ENCODE results near the gene TYRO3.

Gene TYRO3

GRCh38 chr15:41558400-41559238 lies at the start of gene TYRO3:
TYRO3 (plus strand) TSS chr15:41559212; CDS start chr15:41559258, 46 bp downstream.
- H3K4me3 ChIP-seq (ENCODE audit: low read depth, low read length) = peak within 1 kb of the TSS; percentile 40
- no peak for TF ChIP-seq CTCF (IDR thresholded peaks at IDR 0.05; ENCODE audit: low read depth, low read length, missing control alignments)
- DNase-seq (ENCODE audit: low read depth) = no peak

- H3K4me3 ChIP-seq (ENCODE audit: low read depth, low read length) = no peak overlapping the region
- DNase-seq (ENCODE audit: low read depth) = no peak
- no peak for TF ChIP-seq CTCF (IDR thresholded peaks at IDR 0.05; ENCODE audit: low read depth, low read length, missing control alignments)
Observed at GRCh38 chr15:41510728-41511127, 48.3 kb upstream of the TYRO3 start.

- TF ChIP-seq CTCF (IDR thresholded peaks at IDR 0.05; ENCODE audit: low read depth, low read length, missing control alignments) = no peak
- no peak overlapping the region for H3K4me3 ChIP-seq (ENCODE audit: low read depth, low read length)
- no peak for DNase-seq (ENCODE audit: low read depth)
Observed at GRCh38 chr15:41511331-41511898, 47.6 kb upstream of the TYRO3 start.

- H3K4me3 ChIP-seq (ENCODE audit: low read depth, low read length) = no peak overlapping the region; the same call in 1 of the 2 replicates
- DNase-seq (ENCODE audit: low read depth) = no peak
- no peak for TF ChIP-seq CTCF (IDR thresholded peaks at IDR 0.05; ENCODE audit: low read depth, low read length, missing control alignments)
Observed at GRCh38 chr15:41511899-41512369, 47.1 kb upstream of the TYRO3 start.

- peak overlapping the region; percentile 31 for H3K4me3 ChIP-seq (ENCODE audit: low read depth, low read length)
Observed at GRCh38 chr15:41512512-41512939, 46.5 kb upstream of the TYRO3 start.

GRCh38 chr15:41512940-41513505 lies 46.0 kb upstream of the TYRO3 start:
- no peak for DNase-seq (ENCODE audit: low read depth)

More at GRCh38 chr15:41512512-41512939, 46.5 kb upstream of the TYRO3 start:
- DNase-seq (ENCODE audit: low read depth) = no peak
- no peak for TF ChIP-seq CTCF (IDR thresholded peaks at IDR 0.05; ENCODE audit: low read depth, low read length, missing control alignments)

More at GRCh38 chr15:41512940-41513505, 46.0 kb upstream of the TYRO3 start:
- H3K4me3 ChIP-seq (ENCODE audit: low read depth, low read length) = peak overlapping the region; percentile 31
- no peak for TF ChIP-seq CTCF (IDR thresholded peaks at IDR 0.05; ENCODE audit: low read depth, low read length, missing control alignments)

All from GM12864 (cell line).